ENCODE results near the gene TEX55.

TEX55 gene

DNA sequence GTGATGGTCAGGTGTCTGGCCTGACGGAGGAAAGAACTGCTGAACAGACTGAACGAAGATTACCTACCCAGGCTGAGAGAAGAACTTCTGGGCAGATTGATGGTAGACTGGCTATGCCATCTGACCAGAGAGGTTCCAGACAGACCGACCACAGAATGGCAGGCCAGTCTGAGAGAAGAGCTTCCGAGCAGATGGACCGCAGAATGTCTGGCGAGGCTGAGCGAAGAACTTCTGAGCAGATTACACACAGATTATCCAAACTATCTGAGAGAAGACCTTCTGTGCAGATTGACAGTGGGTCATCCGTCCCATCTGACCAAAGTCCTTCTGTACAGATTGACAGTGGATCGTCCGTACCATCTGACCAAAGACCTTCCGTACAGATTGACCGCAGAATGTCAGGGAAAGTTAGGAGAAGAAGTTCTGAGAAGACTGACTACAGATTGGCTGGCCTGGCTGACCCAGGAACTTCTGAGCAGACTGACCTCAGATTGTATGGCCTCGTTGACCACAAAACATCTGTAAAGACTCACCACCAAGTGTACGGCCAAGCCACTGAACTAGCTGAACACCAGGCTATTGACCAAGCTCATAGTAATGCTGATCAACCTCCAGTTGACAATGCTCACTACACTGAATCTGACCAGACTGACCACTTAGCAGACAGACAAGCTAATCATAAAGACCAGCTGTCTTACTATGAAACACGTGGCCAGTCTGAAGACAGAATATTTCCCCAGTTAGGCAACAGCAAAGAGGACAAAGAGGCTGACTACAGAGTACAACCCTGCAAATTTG lies 812 bp downstream of the TEX55 start:
- H2AFZ ChIP-seq (ENCODE audit: low read depth): no peak overlapping the region
- H3K27ac ChIP-seq: no peak overlapping the region
- H3K27me3 ChIP-seq (ENCODE audit: insufficient read depth, low read depth): no peaks in the 10 kb centered on the region
- no peaks in the 10 kb centered on the region for H3K79me2 ChIP-seq (ENCODE audit: insufficient read depth, low read depth)
- TF ChIP-seq CTCF (conservative IDR thresholded peaks at IDR 0.05; ENCODE audit: low read depth, low read length): no peak
- H3K9ac ChIP-seq: no peak overlapping the region
- no peaks in the 10 kb centered on the region for H4K20me1 ChIP-seq (ENCODE audit: insufficient read depth)
- no peaks in the 10 kb centered on the region for H3K4me1 ChIP-seq (ENCODE audit: low read depth, poor library complexity, severe bottlenecking)
- H3K36me3 ChIP-seq (ENCODE audit: insufficient read depth): no peaks in the 10 kb centered on the region
- H3K4me3 ChIP-seq (IDR thresholded peaks at IDR 0.05; ENCODE audit: insufficient read depth, low read depth, low read length): no peak overlapping the region
- no peak overlapping the region for H3K4me2 ChIP-seq

DNA sequence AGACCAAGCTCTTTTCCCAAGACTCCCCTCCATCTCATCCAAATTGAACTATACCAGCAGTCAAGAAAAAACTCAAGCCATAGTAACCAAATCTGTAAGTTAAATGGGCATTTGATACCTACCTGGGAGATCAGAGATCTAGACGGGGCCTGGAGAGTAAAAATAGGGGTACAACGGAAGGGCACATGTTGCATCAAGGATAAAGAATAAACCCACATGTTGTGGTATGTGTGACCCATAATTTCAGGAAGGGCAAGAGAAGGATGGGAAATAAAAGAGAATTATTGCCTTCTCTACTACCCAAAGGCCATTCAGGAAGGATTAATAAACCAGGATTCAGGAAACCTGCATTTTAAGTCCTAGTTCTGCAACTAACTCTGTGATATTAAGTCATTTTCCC lies 1.5 kb downstream of the TEX55 start:
- Histone ChIP-seq H3K27ac (no peak overlapping the region), H3K4me2 (no peak overlapping the region), H3K4me1 (ENCODE audit: low read depth, poor library complexity, severe bottlenecking) (no peaks in the 10 kb centered on the region), H2AFZ (ENCODE audit: low read depth) (no peak overlapping the region), H4K20me1 (ENCODE audit: insufficient read depth) (no peaks in the 10 kb centered on the region), H3K36me3 (ENCODE audit: insufficient read depth) (no peaks in the 10 kb centered on the region), H3K79me2 (ENCODE audit: insufficient read depth, low read depth) (no peaks in the 10 kb centered on the region), H3K9ac (no peak overlapping the region), H3K4me3 (IDR thresholded peaks at IDR 0.05; ENCODE audit: insufficient read depth, low read depth, low read length) (no peak overlapping the region), H3K27me3 (ENCODE audit: insufficient read depth, low read depth) (no peaks in the 10 kb centered on the region)
- no peak for TF ChIP-seq CTCF (conservative IDR thresholded peaks at IDR 0.05; ENCODE audit: low read depth, low read length)

DNA sequence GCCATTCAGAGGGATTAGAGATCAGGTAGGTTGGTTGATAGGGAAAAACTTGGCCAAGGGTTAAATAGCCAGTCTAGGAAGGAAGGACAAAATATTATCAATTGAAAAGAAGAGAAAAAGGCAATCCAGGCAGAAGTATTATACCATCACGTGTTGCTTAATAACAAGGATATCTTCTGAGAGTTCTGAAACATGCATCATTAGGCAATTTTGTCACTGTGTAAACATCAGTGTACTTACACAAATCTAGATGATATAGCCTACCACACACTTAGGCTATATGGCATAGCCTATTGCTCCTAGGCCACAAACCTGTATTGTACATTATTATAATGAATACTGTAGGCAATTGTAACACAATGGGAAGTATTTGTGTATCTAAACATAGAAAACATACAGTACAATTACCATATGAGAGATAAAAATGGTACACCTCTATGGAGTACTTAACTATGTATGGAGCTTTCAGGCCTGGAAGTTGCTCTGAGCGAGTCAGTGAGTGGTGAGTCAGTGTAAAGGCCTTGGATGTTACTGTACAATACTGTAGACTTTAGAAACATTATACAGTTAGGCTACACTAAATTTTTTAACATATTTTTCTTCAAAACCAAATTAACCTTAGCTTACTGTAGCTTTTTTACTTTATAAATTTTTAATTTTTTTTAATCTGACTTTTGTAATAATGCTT lies 2.7 kb downstream of the TEX55 start:
- no peaks in the 10 kb centered on the region for H3K4me1 ChIP-seq (ENCODE audit: low read depth, poor library complexity, severe bottlenecking)
- no peak for TF ChIP-seq CTCF (conservative IDR thresholded peaks at IDR 0.05; ENCODE audit: low read depth, low read length)
- no peak overlapping the region for H3K9ac ChIP-seq
- no peaks in the 10 kb centered on the region for H3K27me3 ChIP-seq (ENCODE audit: insufficient read depth, low read depth)
- no peaks in the 10 kb centered on the region for H3K79me2 ChIP-seq (ENCODE audit: insufficient read depth, low read depth)
- H3K36me3 ChIP-seq (ENCODE audit: insufficient read depth): no peaks in the 10 kb centered on the region
- H2AFZ ChIP-seq (ENCODE audit: low read depth): no peak overlapping the region
- H4K20me1 ChIP-seq (ENCODE audit: insufficient read depth): no peaks in the 10 kb centered on the region
- no peak overlapping the region for H3K4me3 ChIP-seq (IDR thresholded peaks at IDR 0.05; ENCODE audit: insufficient read depth, low read depth, low read length)
- H3K4me2 ChIP-seq: no peak overlapping the region
- H3K27ac ChIP-seq: no peak overlapping the region

DNA sequence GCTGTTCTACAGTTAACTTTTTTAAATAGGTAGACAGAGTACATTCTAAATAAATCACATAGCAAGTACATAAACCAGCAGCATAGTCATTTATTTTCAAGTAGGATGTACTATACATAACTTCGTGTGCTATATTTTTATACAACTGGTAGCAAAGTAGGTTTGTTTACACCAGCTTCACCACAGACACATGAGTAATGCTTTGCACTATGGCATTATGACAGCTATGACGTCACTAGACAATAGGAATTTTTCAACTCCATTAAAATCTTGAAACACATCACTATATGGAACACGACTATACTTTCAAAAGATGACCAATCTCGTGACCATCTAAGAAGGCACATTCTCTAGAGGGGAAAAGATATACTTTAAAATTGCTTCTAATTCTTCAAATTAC lies 3.5 kb downstream of the TEX55 start:
- no peak overlapping the region for H3K4me2 ChIP-seq
- H3K4me1 ChIP-seq (ENCODE audit: low read depth, poor library complexity, severe bottlenecking): no peaks in the 10 kb centered on the region
- H3K9ac ChIP-seq: no peak overlapping the region
- no peak overlapping the region for H3K4me3 ChIP-seq (IDR thresholded peaks at IDR 0.05; ENCODE audit: insufficient read depth, low read depth, low read length)
- no peaks in the 10 kb centered on the region for H3K79me2 ChIP-seq (ENCODE audit: insufficient read depth, low read depth)
- TF ChIP-seq CTCF (conservative IDR thresholded peaks at IDR 0.05; ENCODE audit: low read depth, low read length): no peak
- H4K20me1 ChIP-seq (ENCODE audit: insufficient read depth): no peaks in the 10 kb centered on the region
- no peaks in the 10 kb centered on the region for H3K27me3 ChIP-seq (ENCODE audit: insufficient read depth, low read depth)
- no peaks in the 10 kb centered on the region for H3K36me3 ChIP-seq (ENCODE audit: insufficient read depth)
- H2AFZ ChIP-seq (ENCODE audit: low read depth): no peak overlapping the region
- no peak overlapping the region for H3K27ac ChIP-seq

All from KMS-11 (cell line).